ENCODE measurements around the gene ANKFY1. TPM values are rescaled to one million over a fixed set of nuclear protein-coding genes. Genes with fewer than 3 reads are reported as not detected.

The ANKFY1 gene
- total RNA-seq, 2 experiments from 2014 or later, result 35.4 to 36.6 TPM

GRCh38 chr17:4165301-4166010 is 98.3 kb downstream of the ANKFY1 start:
- CTCF ChIA-PET, result no interaction called here

GRCh38 chr17:4163951-4164350 is 99.8 kb downstream of the ANKFY1 start:
- ChIA-PET CTCF (interaction anchor here (1.3 kb wide), 1 partner anchor 12 kb away, joined by 3 read pairs; no protein-coding TSS in a partner anchor), POLR2A (no interaction called here)

More at GRCh38 chr17:4165301-4166010, 98.3 kb downstream of the ANKFY1 start:
- POLR2A ChIA-PET, result interaction anchor here (0.6 kb wide), 1 partner anchor 22 kb away, joined by 3 read pairs; no protein-coding TSS in a partner anchor

DNA sequence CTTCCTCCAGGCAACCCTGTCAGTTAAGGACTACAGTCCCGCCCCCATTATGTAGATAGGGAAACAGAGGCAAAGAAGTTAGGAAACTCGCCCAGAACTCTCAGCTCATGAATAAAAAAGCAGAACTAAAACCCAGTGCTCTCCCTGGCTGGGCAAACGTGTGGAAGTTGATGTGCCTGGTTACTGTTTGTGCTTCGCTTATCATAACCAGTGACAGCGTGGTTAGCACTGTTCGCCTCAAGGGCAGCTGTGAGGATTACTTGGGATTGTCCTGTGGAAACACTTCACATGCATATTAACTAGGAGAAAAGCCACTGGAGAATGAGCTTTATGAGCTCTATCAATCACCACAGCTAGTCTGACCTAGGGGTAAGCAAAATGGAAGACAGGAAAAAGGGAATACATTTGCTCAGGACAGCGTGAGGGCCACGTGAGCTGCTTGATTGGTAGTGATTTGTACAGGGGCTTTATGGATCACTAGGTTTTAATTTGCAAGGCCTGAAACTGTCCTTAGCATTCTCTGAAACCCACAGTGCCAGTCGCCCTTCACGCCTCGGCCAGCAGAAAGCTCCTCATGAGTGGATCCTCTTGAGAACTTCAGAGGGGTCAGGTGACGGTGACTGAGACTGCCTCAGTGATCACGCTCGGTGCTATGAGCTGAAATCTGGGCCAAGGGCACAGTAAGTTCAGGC is 100.9 kb downstream of the ANKFY1 start:
- ChIA-PET CTCF (interaction anchor here (0.6 kb wide), 1 partner anchor 214 kb away, joined by 3 read pairs; no protein-coding TSS in a partner anchor), POLR2A (no interaction called here)

DNA sequence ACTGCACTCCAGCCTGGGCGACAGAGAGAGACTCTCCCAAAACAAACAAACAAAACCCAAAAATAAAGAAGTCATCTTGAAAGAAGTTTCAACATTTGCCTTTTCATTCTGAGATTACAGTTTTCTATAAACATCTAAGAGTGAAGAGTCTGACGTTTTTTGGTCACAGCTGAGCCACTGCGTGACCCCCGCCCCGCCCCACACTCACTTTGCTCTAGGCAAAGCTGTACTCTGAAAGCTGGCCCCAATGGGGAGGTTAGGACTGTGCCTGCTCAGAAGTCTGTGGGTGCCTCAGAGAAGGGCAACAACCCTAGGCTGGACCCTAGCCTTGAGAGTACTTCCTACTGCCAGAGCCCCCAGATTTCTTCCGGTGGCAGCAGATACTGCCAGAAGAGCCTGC is 101.5 kb downstream of the ANKFY1 start:
- ChIA-PET POLR2A (interaction anchor here (0.8 kb wide), 1 partner anchor 19 kb away, joined by 3 read pairs; the partner anchor contains the start of genes CYB5D2 and ZZEF1), CTCF (no interaction called here)

GRCh38 chr17:4161967-4162305 is 101.8 kb downstream of the ANKFY1 start:
- ChIA-PET CTCF (no interaction called here), POLR2A (interaction anchor here (0.8 kb wide), 1 partner anchor 19 kb away, joined by 3 read pairs; the partner anchor contains the start of genes CYB5D2 and ZZEF1)

DNA sequence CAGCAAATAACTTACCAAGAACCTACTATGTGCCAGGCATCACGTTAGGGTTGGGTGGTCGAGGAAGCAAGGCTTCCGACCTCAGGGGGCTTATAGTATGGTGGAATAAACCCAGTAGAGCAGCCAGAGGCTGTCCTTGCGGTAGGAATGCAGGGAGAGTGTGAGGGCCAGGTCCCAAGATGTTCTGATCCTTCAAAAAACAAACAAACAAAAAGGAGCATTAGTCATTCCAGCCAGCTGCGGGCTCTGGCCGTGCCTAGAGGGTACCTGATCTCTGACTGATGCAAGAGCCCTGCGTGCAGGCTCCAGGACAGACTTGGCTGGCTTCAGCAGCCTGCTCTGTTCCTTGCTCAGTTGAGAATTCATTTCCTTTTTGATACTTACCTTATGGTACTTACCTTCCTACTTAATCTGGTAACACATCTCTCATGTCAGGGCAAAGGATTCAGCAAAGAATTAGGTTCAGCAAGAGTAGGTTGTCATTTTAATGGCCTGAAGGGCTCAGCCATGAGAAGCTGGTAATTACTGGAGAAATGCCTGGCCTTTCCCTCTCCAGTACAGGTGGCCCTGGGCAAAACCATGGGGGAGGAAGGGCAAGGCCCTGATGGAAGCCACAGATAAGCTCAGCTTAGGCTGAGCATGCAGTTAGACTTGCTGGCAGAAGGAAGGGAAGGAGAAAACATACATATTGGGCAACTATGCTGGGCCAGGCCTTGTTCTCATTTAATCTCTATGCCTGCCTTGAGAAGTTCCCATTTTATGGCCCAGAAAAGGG is 102.4 kb downstream of the ANKFY1 start:
- ChIA-PET POLR2A (interaction anchor here (0.8 kb wide), 2 partner anchors 16 to 19 kb away, joined by 3 read pairs; partner anchors contain the start of genes CYB5D2 and ZZEF1), CTCF (interaction anchor here (0.5 kb wide), 1 partner anchor 324 kb away, joined by 3 read pairs; no protein-coding TSS in a partner anchor)

DNA sequence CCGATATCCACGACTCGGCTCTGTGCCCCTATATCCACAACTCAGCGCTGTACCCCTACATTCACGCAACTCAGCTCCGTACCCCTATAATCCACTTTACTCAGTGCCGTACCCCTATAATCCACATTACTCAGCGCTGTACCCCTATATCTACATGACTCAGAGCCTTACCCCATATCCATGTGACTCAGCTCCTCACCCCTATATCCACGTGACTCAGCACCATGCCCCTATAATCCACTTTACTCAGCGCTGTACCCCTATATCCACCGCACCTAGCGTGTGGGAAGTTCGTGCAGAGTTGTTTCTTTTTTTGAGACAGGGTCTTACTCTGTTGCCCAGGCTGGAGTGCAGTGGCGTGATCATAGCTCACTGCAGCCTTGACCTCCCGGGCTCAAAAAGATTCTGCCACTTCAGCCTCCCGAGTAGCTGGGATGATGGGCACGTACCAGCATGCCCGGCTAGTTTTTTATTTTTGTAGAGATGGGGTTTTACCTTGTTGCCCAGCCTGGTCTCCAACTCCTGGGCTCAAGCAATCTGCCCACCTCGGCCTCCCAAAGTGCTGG is 103.4 kb downstream of the ANKFY1 start:
- CTCF ChIA-PET, result no interaction called here
- POLR2A ChIA-PET, result interaction anchor here (0.8 kb wide), 1 partner anchor 15 kb away, joined by 3 read pairs; no protein-coding TSS in a partner anchor

DNA sequence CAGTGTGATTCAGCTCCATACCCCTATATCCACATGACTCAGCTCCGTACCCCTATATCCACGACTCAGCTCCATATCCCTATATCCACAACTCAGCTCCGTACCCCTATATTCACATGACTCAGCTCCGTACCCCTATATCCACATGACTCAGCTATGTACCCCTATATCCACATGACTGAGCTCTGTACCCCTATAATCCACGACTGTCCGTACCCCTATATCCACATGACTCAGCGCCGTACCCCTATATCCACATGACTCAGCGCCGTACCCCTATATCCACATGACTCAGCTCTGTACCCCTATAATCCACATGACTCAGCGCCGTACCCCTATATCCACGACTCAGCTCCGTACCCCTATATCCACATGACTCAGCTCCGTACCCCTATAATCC is 104.0 kb downstream of the ANKFY1 start:
- POLR2A ChIA-PET, result no interaction called here

GRCh38 chr17:4157618-4158333 is 106.0 kb downstream of the ANKFY1 start:
- ChIA-PET POLR2A (no interaction called here), CTCF (interaction anchor here (1.0 kb wide), 1 partner anchor 244 kb away, joined by 3 read pairs; no protein-coding TSS in a partner anchor)

More for the DNA sequence above, 104.0 kb downstream of the ANKFY1 start:
- CTCF ChIA-PET, result no interaction called here

- ChIA-PET CTCF (interaction anchor here (0.5 kb wide), 1 partner anchor 43 kb away, joined by 3 read pairs; no protein-coding TSS in a partner anchor), POLR2A (no interaction called here)
Observed at GRCh38 chr17:4156750-4157381, 106.9 kb downstream of the ANKFY1 start.

GRCh38 chr17:4155980-4156620 is 107.7 kb downstream of the ANKFY1 start:
- ChIA-PET POLR2A (no interaction called here), CTCF (interaction anchor here (0.5 kb wide), 1 partner anchor 44 kb away, joined by 3 read pairs; no protein-coding TSS in a partner anchor)

DNA sequence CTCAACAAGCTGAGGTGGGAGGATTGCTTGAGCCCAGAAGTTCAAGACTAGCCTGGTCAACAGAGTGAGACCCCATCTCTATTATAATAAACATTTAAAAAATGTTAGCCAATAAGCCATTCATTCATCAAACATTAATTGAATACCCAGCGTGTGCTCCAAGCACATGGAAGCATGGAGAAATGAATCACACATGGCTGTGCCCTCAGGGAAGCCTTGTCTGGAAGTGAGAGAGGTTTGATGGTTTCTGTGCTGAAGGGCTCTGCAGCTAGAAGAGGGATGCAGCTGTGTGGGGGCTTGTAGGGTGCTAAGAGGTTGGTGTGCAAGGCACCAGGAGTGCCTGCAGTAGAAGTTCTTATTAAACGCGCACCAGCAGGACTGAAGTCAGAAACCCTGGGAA is 109.6 kb downstream of the ANKFY1 start:
- POLR2A ChIA-PET, result interaction anchor here (0.8 kb wide), 1 partner anchor 10 kb away, joined by 6 read pairs; no protein-coding TSS in a partner anchor

GRCh38 chr17:4152471-4152870 is 111.3 kb downstream of the ANKFY1 start:
- CTCF ChIA-PET, result no interaction called here
- POLR2A ChIA-PET, result no interaction called here

More for the DNA sequence above, 109.6 kb downstream of the ANKFY1 start:
- CTCF ChIA-PET, result no interaction called here

DNA sequence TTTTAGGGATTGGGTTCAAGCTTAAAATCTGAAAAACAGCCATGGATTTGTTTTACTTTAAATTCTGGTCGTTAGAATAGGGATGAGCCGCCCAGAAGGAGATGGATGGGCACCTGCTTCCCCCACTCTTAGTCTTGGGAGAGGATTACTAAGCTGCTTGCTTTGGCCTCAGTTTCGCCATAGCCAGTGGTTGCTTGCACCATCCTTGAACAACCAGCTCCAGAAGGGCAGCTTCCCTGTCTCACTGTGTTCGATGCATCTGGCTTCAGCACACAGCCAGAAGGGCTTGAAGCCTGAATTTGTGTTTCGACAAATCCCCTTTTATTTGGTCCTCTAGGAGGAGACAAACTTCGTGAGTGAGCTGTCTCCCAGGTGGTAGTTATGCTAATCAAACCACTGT is 113.7 kb downstream of the ANKFY1 start:
- ChIA-PET POLR2A (no interaction called here), CTCF (no interaction called here)

GRCh38 chr17:4148611-4149308 is 115.0 kb downstream of the ANKFY1 start:
- ChIA-PET CTCF (no interaction called here), POLR2A (no interaction called here)

DNA sequence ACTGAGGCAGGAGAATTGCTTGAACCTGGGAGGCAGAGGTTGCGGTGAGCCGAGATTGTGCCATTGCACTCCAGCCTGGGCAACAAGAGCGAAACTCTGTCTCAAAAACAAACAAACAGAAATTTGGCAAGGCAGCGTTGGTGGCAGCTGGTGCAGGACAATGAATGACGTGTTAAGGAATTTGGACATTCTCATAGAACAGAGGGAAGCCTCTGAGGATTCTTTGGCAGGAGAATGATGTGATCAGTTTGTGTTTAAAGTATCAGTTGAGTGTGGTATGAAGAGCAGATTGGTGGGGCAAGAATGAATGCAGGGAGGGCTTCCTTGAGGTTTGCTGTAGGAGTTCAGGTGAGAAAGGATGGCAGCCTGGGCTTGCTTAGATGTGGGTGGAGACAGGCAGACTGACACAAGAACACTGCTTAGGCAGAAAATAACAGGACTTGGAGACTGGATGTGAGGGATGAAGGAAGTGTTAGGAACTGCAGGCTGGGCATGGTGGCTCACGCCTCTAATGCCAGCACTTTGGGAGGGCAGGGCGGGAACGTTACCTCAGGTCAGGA is 115.9 kb downstream of the ANKFY1 start:
- ChIA-PET CTCF (no interaction called here), POLR2A (no interaction called here)

DNA sequence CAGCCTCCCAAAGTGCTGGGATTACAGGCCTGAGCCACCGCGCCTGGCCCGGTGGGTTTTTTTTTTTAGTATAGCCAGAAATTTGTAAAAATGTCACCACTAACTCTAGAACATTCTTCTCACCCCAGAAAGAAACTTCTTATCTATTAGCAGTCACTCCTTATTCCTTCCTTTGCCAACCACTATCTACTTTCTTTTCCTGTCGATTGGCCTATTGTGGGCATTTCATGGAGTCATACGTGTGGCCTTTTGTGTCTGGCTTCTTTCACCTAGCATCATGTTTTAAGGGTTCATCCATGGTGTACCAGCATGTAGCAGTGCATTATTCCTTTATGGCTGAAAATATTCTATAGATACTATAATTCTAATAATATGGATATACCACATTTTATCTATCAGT is 117.1 kb downstream of the ANKFY1 start:
- CTCF ChIA-PET, result no interaction called here
- POLR2A ChIA-PET, result no interaction called here
